Jurkat, Clone E6-1 (cell line): ENCODE data around the gene SCAP.

Source experiments
- DNase-seq: peaks from one replicate; pipeline ENCODE4 v3.0.0-alpha.2; 2011; ENCODE audit warnings: low read depth, low spot score
- H3K4me3 ChIP-seq: 2 replicates; pipeline ENCODE4 v1.5.1; 2011; ENCODE audit warnings: mild to moderate bottlenecking, low read length, control low read depth, moderate library complexity

Gene SCAP

DNA sequence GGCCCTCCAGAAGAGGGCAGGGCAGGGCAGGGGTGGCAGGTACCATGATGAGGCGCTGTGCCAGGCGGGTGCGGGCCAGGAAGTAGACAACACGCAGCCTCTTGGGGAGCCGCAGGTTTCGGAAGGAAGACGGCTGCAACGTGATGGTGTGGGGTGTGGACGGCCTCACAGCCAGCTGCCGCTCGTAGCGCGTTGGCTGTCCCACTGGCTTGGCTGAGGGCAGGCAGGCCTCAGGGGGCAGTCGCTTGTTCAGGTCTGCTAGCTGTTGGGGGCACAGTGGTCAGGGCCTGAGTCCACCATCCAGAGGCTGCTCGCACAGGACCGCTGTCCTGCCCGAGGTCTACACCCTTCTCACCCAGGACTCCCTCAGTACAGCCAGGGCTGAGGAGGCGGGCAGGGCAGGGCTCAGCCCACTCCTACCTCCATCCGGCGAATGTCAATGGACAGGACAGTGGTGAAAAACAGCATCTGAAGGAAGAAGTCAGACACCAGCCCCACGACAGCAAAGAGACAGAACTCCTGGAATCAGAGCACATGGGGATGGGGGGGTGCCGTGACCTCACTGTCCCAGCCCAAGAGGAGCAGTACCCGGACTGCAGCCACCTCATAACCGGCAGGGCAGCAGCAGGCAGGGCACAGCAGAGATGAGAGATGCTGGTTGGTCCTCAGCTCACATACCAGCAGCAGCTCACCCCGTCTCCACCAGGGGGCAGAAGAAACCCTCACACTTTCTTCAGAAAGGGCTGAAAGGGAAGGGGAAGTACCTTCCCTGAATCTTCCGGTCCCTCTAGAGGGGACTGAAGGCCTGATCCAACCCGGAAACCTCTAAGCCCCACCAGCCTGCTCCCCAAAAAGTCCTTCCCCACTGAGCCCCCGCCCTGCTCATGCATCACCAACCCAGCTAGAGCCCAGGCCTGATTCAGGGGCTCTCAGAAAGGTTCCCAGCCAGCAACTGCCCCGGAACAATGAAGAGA is 54.9 kb downstream of the SCAP start:
- DNase-seq, result peak; percentile 88
- H3K4me3 ChIP-seq, result peak overlapping the region; percentile 24

DNA sequence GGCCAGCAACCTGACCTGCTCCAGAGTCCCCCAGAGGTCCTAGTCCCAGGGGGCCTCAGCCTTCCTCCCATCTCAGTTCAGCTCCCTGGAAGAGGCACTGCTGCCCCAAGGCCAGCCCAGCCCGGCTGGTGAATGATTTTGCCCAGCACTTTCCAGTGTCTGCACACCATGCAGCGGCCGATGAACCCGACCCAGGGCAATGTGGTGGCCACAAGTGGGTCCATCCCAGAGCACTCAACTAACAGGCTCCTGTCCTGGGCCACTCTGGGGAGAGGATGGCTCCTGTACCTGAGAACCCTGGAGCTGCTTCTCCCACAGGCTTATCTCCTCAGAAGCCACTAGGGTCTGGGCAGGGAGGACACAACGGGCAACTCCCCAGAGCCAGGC is 55.7 kb downstream of the SCAP start:
- DNase-seq, result no peak
- H3K4me3 ChIP-seq, result no peak overlapping the region

DNA sequence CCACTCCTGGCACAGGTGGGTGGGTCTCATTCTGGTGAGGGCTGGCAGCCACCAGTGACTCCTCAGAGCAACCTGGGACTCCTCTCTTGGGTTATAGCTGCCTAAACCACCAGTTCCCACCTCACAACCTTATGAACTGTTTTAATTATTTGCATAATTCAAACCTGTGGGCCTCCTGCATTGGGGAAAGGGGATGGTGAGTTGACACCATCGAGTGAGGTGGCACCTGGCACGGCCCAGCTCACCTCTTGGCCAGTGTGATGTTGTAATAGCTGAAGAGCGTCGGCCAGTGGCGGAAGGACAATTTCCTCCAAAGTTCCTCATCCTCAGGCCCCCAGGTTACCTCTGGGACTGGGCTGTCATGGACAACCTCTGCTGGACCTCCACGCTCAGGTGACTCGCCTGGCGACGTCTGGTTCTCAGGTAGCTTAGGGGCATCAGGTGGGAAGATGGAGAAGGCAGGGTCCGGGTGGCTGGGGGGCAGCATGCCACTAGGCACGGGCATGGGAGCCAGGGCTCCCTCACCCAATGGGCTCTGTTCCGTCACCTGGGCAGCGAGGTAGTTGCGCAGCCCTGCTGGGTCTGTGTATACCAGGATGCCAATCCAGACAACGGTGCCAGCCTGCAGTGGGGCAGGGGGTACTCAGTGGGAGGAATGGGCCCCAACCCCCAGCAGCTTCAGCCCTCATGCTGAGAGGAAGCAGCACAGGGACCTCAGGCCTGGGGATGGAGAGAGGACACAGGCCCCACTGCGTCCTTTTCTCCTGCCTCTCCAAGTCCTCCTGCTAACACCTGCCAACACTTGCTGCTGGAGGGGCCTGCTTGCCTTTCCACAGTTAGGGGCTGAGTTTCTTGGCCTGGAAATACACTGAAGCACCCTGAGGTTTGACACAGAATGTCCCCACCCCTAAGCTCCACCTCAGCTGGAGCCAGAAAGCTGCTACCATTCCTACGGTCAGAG is 56.4 kb downstream of the SCAP start:
- DNase-seq, result no peak
- no peak overlapping the region for H3K4me3 ChIP-seq

DNA sequence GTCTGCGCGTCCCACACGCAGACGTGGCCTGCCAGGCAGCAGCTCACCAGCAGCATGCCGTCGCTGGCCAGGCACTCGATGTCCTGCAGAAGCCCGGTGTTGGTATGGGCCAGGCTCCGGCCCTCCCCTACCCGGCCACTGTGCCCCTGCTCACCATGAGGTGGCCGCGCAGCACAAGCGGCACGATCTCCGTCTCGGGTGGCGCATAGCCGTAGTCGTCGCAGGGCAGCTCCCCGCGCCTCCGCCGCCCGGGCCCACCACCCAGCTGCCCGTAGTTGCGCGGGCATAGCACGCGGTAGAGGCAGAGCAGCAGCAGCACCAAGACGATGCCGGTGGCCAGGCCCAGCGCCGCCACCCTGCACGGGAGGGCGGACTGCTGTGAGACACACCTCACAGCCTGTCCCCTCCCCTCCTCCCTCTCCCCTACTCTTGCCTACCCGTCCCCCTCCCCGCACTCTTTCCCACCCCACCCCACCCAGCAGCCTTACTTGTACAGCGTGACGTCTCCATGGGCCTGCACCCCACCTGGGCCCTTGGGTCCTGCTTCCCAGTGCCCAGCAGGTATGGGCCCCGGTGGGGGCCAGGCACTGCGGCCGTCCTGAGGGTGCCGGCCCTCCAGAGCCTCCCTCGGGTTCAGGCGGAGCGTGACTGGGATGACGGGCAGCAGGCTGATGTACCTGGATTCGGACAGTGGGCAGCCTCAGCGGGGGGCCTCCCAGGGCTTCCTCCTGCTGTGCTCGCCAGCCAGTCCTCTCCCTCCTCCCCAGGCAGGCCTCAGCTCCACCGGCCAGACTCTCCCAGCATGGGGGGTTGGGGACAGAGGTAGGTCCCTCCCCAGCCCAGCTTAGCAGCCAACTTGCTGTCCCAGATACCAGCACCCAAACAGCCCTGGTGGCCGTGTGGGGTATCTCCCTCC is 57.3 kb downstream of the SCAP start:
- DNase-seq, result no peak
- H3K4me3 ChIP-seq, result no peak overlapping the region

DNA sequence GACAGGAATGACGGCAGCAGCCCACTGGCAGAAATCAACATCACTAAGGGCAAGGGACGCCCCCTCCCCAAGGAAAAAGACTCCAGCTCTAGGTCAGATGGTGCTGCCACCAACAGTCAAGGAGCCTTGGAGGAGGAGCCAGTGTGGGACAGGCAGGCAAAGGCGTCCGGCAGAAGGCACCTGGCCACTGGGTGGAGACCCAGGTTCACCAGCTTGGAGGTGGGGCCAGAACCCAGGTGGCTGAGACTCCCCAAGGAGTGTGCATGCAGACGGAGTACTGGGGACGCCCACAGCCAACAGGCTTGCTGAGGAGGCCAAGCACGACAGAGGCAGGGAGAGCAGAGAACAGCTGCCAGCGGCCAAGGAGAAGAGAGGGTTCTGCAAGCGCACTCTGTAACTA is 59.7 kb downstream of the SCAP start:
- no peak overlapping the region for H3K4me3 ChIP-seq
- no peak for DNase-seq

DNA sequence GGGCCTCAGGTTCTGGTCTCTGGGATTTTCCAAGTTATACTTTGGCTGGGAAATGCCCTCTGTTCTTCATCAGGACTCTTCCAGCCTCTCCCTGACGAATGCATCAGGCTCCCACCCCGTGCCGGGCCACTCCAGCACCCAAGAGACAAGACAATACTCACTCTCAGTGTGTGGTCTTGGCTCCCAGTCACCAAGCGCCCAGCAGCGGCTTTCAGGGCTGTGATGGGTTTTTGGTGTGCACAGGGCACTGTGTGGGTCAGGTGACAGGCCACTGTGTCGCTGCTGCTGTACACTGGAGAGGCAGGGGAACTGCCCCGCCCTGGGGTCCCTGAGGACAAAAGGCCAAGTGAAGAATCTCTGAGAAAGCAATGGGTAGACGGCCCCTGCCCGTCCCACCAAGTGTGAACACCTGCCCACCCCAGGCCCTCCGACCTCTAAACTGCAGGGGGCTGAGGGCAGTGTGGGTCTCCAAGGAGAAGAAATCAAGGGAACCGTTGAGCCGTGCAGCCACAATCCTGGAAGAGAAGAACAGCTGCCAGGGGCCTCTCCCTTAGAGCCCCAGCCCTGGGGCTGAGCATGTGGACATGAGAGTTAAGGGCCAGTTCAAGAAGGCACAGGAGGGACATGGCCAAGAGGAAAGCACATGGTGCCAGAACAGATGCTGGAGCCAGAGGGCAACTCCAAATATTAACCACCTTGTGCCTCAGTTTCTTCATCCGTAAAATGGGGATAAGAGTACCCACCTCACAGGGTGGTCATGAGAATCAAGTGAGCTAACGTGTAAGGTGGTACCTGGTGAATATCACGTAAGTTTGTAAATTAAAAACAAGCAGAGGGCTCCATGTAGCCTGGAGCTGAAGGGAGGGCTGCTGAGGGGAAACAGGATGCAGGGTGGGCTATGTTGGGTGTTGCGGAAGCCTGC is 60.8 kb downstream of the SCAP start:
- no peak overlapping the region for H3K4me3 ChIP-seq
- no peak for DNase-seq

DNA sequence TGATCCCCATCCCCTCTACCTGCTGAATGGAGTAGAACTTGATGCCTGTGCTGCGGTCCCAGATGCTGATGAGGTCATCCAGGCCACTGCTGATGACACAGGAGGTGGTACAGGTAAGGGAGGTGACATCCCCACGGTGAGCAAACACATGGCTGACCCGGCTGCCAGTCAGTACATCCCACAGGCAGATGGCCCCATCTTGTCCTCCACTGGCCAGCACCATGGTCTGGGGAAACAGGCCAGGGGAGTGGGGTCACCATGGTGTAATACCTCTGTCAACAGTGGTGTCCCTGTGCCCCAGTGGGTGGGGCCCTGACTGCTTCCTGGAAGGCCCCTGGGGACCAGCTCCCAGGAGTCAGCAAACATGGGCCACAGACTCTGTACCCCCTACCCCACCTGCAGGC is 61.6 kb downstream of the SCAP start:
- no peak overlapping the region for H3K4me3 ChIP-seq
- DNase-seq, result no peak

DNA sequence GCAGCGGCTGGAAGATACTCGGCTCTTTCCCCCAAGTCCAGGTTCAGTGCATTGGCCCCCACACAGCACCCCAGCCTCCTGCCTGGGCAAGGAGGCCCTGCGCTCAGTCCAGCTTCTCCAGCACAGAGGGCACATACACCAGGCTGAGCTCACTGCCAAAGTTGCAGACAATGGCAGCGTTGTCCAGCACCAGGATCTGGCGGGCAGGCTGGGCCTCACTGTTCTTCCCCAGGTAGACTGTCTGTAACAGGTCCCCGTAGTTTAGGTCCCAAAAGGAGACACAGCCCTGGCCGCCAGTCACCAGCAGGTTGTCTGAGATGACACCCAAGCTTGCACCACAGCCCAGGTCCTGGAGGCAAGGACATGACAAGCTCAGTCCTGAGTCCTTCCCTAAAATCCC is 62.0 kb downstream of the SCAP start:
- no peak for DNase-seq
- no peak overlapping the region for H3K4me3 ChIP-seq

DNA sequence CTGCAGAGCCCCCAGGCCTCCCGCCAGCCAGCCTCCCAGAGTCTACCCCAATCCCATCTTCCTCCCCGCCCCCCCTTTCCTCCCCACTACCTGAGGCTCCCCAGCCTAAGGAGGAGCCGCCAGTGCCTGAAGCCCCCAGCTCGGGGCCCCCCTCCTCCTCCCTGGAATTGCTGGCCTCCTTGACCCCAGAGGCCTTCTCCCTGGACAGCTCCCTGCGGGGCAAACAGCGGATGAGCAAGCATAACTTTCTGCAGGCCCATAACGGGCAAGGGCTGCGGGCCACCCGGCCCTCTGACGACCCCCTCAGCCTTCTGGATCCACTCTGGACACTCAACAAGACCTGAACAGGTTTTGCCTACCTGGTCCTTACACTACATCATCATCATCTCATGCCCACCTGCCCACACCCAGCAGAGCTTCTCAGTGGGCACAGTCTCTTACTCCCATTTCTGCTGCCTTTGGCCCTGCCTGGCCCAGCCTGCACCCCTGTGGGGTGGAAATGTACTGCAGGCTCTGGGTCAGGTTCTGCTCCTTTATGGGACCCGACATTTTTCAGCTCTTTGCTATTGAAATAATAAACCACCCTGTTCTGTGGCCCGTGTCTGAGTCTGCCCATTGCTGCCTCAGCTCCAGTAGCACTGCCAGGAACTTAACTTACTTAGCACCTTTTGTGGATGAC is 62.8 kb downstream of the SCAP start:
- H3K4me3 ChIP-seq, result no peak overlapping the region
- DNase-seq, result no peak

DNA sequence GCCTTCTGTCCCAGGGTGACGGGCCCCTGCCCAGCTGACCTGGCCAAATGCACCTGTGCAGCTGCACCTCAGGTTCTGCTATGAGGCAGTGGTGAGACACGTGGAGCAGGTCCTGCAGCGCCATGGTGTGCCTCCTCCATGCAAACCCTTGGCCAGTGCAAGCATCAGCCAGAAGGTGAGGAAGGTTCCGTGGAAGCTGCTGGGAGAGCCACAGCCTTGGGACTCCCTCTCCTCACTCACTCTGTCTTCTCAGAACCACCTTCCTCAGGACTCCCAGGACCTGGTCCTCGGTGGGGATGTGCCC is 63.3 kb downstream of the SCAP start:
- no peak overlapping the region for H3K4me3 ChIP-seq
- DNase-seq, result no peak

DNA sequence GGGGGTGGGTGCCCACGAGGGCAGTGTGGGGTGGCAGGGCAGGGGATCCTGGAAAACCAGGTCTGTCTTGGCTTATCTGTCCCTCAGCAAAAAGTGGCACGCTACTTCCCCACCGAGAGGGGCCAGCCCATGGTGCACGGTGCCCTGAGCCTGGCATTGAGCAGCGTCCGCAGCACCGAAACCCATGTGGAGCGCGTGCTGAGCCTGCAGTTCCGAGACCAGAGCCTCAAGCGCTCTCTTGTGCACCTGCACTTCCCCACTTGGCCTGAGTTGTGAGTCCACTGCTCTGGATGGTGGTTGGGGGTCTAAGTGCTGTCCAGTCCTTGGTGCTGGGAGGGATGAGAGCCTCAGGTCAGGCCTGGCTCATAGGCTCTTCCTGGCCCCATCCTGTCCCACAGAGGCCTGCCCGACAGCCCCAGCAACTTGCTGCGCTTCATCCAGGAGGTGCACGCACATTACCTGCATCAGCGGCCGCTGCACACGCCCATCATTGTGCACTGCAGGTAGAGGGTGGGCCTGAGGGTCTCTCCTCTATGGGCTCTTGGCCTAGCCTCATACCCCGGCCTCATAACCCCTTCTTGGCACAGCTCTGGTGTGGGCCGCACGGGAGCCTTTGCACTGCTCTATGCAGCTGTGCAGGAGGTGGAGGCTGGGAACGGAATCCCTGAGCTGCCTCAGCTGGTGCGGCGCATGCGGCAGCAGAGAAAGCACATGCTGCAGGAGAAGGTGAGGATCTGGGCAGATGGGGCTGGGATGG is 63.9 kb downstream of the SCAP start:
- no peak for DNase-seq

DNA sequence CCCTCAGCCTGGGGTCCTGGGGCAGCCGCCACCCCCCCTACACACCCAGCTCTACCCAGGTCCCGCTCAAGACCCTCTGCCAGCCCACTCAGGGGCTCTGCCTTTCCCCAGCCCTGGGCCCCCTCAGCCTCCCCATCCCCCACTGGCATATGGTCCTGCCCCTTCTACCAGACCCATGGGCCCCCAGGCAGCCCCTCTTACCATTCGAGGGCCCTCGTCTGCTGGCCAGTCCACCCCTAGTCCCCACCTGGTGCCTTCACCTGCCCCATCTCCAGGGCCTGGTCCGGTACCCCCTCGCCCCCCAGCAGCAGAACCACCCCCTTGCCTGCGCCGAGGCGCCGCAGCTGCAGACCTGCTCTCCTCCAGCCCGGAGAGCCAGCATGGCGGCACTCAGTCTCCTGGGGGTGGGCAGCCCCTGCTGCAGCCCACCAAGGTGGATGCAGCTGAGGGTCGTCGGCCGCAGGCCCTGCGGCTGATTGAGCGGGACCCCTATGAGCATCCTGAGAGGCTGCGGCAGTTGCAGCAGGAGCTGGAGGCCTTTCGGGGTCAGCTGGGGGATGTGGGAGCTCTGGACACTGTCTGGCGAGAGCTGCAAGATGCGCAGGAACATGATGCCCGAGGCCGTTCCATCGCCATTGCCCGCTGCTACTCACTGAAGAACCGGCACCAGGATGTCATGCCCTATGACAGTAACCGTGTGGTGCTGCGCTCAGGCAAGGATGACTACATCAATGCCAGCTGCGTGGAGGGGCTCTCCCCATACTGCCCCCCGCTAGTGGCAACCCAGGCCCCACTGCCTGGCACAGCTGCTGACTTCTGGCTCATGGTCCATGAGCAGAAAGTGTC is 64.7 kb downstream of the SCAP start:
- no peak for DNase-seq
- H3K4me3 ChIP-seq, result no peak overlapping the region

More for the DNA sequence above, 63.9 kb downstream of the SCAP start:
- H3K4me3 ChIP-seq, result no peak overlapping the region

DNA sequence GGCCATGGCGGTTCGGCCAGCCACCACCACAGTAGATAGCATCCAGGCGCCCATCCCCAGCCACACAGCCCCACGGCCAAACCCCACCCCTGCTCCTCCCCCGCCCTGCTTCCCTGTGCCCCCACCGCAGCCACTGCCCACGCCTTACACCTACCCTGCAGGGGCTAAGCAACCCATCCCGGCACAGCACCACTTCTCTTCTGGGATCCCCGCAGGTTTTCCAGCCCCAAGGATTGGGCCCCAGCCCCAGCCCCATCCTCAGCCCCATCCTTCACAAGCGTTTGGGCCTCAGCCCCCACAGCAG is 65.4 kb downstream of the SCAP start:
- no peak for DNase-seq
- H3K4me3 ChIP-seq, result no peak overlapping the region

DNA sequence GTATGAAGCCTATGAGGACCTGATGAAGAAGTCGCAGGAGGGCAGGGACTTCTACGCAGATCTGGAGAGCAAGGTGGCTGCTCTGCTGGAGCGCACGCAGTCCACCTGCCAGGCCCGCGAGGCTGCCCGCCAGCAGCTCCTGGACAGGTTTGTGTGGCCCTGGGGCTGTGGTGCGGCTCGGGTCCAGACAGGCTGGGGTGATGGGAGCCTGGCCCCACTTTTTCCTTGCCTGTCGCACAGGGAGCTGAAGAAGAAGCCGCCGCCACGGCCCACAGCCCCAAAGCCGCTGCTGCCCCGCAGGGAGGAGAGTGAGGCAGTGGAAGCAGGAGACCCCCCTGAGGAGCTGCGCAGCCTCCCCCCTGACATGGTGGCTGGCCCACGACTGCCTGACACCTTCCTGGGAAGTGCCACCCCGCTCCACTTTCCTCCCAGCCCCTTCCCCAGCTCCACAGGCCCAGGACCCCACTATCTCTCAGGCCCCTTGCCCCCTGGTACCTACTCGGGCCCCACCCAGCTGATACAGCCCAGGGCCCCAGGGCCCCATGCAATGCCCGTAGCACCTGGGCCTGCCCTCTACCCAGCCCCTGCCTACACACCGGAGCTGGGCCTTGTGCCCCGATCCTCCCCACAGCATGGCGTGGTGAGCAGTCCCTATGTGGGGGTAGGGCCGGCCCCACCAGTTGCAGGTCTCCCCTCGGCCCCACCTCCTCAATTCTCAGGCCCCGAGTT is 65.9 kb downstream of the SCAP start:
- no peak for DNase-seq
- H3K4me3 ChIP-seq, result no peak overlapping the region

DNA sequence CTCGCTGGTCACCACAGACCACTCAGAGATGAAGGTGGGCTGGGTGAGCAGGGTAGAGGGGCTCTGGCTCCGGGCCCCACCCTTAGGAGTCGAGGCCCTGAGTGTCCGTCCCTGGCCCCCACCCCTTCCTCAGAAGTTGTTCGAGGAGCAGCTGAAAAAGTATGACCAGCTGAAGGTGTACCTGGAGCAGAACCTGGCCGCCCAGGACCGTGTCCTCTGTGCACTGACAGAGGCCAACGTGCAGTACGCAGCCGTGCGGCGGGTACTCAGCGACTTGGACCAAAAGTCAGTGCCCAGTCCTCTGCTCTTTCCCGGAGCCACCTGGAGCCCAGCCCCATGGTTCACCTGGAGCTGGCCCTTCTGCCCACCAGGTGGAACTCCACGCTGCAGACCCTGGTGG is 66.5 kb downstream of the SCAP start:
- no peak for DNase-seq

DNA sequence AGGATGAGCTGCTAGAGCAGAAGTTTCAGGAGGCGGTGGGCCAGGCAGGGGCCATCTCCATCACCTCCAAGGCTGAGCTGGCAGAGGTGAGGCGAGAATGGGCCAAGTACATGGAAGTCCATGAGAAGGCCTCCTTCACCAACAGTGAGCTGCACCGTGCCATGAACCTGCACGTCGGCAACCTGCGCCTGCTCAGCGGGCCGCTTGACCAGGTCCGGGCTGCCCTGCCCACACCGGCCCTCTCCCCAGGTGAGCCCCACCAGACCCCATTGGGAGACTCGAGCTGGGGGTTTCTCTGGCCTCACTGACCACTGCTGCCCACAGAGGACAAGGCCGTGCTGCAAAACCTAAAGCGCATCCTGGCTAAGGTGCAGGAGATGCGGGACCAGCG is 66.9 kb downstream of the SCAP start:
- H3K4me3 ChIP-seq, result no peak overlapping the region
- DNase-seq, result no peak

More for the DNA sequence above, 66.5 kb downstream of the SCAP start:
- H3K4me3 ChIP-seq, result no peak overlapping the region
